Stomach (tissue), 9 donors: ENCODE results near the gene BRWD1. TPM values are rescaled to one million over a fixed set of nuclear protein-coding genes. Genes with fewer than 3 reads are reported as not detected.

Experiments
- DNase-seq, 2 donors: peaks; one replicate each; pipeline versions ENCODE4 v3.0.0 to v3.0.0-alpha.2; 2013 to 2019
- H3K27ac ChIP-seq, 5 donors: fragments of 200-600 bp in 4 of 5; sonication (generic) in 4 of 5; one replicate each; pipeline ENCODE4 v1.5.1; 2013 to 2019; ENCODE audit warnings: mild to moderate bottlenecking in 1 of 5, moderate library complexity in 1 of 5
- H3K27me3 ChIP-seq, 3 donors: fragments of 200-600 bp; sonication (generic); one replicate each; pipeline ENCODE4 v1.5.1; 2017 to 2019; ENCODE audit warnings: mixed run types in 1 of 3
- H3K36me3 ChIP-seq, 4 donors: fragments of 200-600 bp; sonication (generic); 1 replicate in 3 of 4; 2 replicates in 1 of 4; pipeline ENCODE4 v1.5.1; 2016 to 2019
- H3K4me1 ChIP-seq, 4 donors: fragments of 200-600 bp; sonication (generic); one replicate each; pipeline ENCODE4 v1.5.1; 2016 to 2019
- H3K4me3 ChIP-seq, 4 donors: fragments of 200-600 bp; sonication (generic) in 3 of 4; one replicate each; pipeline ENCODE4 v1.5.1; 2016 to 2019; ENCODE audit warnings: mild to moderate bottlenecking in 1 of 4
- H3K9me3 ChIP-seq, 4 donors: fragments of 200-600 bp; sonication (generic); one replicate each; pipeline ENCODE4 v1.5.1; 2016 to 2019
- EP300 ChIP-seq: sonication (generic); formaldehyde crosslinking; IDR thresholded peaks from one replicate; pipeline ENCODE4 v1.6.1; 2017; ENCODE audit warnings: antibody characterized with exemption
- POLR2A ChIP-seq, 4 donors: fragments of 450-650 bp; IDR thresholded peaks; one replicate each; pipeline ENCODE4 v1.6.1; 2016; ENCODE audit warnings: antibody characterized with exemption in 4 of 4, control low read depth in 2 of 4, mild to moderate bottlenecking in 1 of 4, moderate library complexity in 1 of 4
- POLR2AphosphoS5 ChIP-seq, 3 donors: sonication (generic); formaldehyde crosslinking; IDR thresholded peaks; one replicate each; pipeline ENCODE4 v1.6.1; 2016; ENCODE audit warnings: antibody characterized with exemption in 3 of 3
- WGBS, 5 donors: extraction: QIAGEN DNeasy Blood & Tissue Kit in 3 of 5; methylation state at CpG; one replicate each; pipeline versions ENCODE4 v1.1.5 to v1.1.7; 2013 to 2018; 5-methylcytosine and 5-hydroxymethylcytosine counted together
- intact Hi-C: fragments of 100-400 bp; cut with DNase I; formaldehyde crosslinking; loops from one replicate; pipeline ENCODE4 v1.15.1; 2023; ENCODE audit warnings: low total_unique reads
- polyA plus RNA-seq, 3 donors: library from polyadenylated mRNA; stranded (reverse); fragments of 200-250 nt; gene quantifications; one replicate each; pipeline ENCODE4 v1.2.3, GENCODE V29; 2013
- total RNA-seq, 5 donors: library from RNA; depleted of rRNA; stranded (reverse); fragments of >200 nt; gene quantifications; one replicate each; pipeline versions ENCODE4 v1.1.0 to v1.2.3, GENCODE V29; 2014 to 2016
- TF ChIP-seq, protein P1 (sequence below), 7 experiments: fragments of 450-650 bp in 4 of 7; fragments of 200-600 bp in 3 of 7; sonication (generic) in 3 of 7; IDR thresholded peaks; one replicate each; pipeline ENCODE4 v1.5.1; 2016 to 2019; ENCODE audit warnings: antibody characterized with exemption in 7 of 7, control low read depth in 2 of 7, mild to moderate bottlenecking in 1 of 7
- donor health status: healthy with polysubstance abuse.
- donor health status: Bipolar disorder and iron deficiency.
- donor health status: healthy.

BRWD1 gene
- total and polyA plus RNA-seq, 8 donors: 5.9 to 216 (median 56.9) TPM

DNA sequence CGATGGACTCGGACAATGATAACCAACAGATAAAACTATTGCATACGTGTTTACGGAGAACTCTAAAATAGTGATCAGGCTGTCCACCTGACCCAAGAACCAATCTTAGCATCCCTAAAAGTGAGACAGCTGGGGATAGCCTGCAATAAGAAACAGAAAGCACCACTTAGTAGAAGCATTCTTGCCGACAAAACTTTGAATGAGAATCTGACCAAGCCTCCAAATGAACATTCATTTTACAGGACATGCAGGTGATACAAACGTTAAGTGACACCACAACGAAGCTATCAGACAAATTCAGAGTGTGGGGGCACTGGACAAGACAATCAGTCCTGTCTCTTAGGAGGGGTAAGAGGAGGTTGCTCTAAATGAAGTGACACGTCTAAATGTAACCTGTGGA, 131.4 kb downstream of the BRWD1 start:
- TF ChIP-seq POLR2AphosphoS5 (IDR thresholded peaks at IDR 0.05): no peak
- TF ChIP-seq, protein P1, sequence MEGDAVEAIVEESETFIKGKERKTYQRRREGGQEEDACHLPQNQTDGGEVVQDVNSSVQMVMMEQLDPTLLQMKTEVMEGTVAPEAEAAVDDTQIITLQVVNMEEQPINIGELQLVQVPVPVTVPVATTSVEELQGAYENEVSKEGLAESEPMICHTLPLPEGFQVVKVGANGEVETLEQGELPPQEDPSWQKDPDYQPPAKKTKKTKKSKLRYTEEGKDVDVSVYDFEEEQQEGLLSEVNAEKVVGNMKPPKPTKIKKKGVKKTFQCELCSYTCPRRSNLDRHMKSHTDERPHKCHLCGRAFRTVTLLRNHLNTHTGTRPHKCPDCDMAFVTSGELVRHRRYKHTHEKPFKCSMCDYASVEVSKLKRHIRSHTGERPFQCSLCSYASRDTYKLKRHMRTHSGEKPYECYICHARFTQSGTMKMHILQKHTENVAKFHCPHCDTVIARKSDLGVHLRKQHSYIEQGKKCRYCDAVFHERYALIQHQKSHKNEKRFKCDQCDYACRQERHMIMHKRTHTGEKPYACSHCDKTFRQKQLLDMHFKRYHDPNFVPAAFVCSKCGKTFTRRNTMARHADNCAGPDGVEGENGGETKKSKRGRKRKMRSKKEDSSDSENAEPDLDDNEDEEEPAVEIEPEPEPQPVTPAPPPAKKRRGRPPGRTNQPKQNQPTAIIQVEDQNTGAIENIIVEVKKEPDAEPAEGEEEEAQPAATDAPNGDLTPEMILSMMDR (IDR thresholded peaks at IDR 0.05): no peak
- TF ChIP-seq POLR2A (IDR thresholded peaks at IDR 0.05): no peak
- no peak for TF ChIP-seq EP300
- intact Hi-C loops: no loop called here
- Histone ChIP-seq H3K9me3 (no peaks in the 10 kb centered on the region), H3K27me3 (no peaks in the 10 kb centered on the region), H3K36me3 (peaks cover 0 to 26% (median 20%) of the 10 kb centered on the region in 4 donors), H3K4me1 (peaks cover 13 to 28% (median 20%) of the 10 kb centered on the region in 4 donors), H3K27ac (peak overlapping the region in 1 of 5 donors; percentile 93), H3K4me3 (peak overlapping the region; percentile 76 to 92 (median 86))
- 41 to 57% (median 52%) methylated on average over 8 of the region's 8 CpGs for WGBS, 5 donors
- DNase-seq: peak in 1 of 2 donors; percentile 6

DNA sequence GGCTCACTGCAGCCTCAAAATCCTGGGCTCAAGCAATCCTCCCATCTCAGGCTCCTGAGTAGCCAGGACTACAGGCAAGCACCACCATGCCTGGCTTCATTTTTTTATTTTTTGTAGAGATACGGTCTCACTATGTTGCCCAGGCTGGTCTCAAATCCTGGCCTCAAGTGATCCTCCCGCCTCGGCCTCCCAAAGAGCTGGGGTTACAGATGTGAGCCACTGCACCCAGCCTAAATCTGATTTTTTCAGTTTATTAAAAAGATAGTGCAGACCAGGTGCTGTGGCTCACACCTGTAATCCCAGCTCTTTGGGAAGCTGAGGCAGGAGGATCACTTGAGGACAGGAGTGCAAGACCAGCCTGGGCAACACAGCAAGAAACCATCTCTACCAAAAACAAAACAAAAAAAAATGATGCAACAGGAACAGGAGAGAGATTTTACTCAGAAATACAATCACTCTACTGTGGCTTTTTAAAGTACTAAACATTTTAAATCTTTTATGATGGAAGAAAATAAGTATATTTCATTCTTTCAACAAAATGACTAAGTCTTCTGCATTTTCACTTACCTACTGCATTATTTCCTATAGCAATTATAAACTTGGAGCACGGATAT, 132.1 kb downstream of the BRWD1 start:
- intact Hi-C loops: no loop called here
- Histone ChIP-seq H3K36me3 (peaks cover 0 to 32% (median 27%) of the 10 kb centered on the region in 4 donors), H3K4me3 (no peak overlapping the region), H3K9me3 (no peaks in the 10 kb centered on the region), H3K4me1 (peaks cover 13 to 28% (median 20%) of the 10 kb centered on the region in 4 donors), H3K27ac (no peak overlapping the region), H3K27me3 (no peaks in the 10 kb centered on the region)
- TF ChIP-seq POLR2AphosphoS5 (IDR thresholded peaks at IDR 0.05) (no peak), EP300 (no peak), POLR2A (IDR thresholded peaks at IDR 0.05) (no peak)
- TF ChIP-seq, protein P1 (IDR thresholded peaks at IDR 0.05): no peak
- no peak for DNase-seq
- WGBS, 5 donors: 85 to 92% (median 91%) methylated on average over 4 of the region's 4 CpGs

DNA sequence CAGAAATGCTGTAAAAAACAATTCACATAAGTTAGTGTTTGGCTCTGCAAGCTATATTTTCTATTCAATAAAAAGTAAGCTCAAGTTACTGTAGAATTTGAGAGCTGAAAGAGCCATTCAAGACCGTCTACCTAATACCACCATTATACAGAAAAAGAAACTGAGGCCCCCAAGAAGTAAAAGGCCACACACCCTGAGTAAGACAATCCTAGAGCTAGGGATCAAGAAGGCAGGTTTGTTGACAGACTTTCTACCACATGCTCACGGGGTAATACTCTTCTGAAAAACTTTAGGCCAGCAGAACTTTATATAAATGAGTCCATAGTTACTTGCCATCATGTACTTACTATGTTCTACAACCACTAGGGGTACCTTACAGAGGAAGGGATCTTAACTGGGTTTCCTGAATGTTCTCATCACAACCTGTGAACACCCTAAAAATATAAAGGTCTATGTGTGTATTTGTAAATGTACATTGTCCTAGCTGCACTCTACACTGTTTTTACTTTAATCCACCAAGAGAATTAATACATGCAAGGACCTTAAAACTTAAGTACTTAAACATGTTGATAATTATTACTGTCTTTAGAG, 132.9 kb downstream of the BRWD1 start:
- peaks cover 3 to 40% (median 34%) of the 10 kb centered on the region in 4 donors for H3K36me3 ChIP-seq
- TF ChIP-seq, protein P1 (IDR thresholded peaks at IDR 0.05): no peak
- no peak for TF ChIP-seq POLR2AphosphoS5 (IDR thresholded peaks at IDR 0.05)
- intact Hi-C loops: no loop called here
- DNase-seq: no peak
- no peaks in the 10 kb centered on the region for H3K9me3 ChIP-seq
- peaks cover 13 to 28% (median 20%) of the 10 kb centered on the region in 4 donors for H3K4me1 ChIP-seq
- 88 to 96% (median 94%) methylated on average over 2 of the region's 2 CpGs for WGBS, 5 donors
- no peaks in the 10 kb centered on the region for H3K27me3 ChIP-seq
- no peak overlapping the region for H3K27ac ChIP-seq
- no peak overlapping the region for H3K4me3 ChIP-seq

DNA sequence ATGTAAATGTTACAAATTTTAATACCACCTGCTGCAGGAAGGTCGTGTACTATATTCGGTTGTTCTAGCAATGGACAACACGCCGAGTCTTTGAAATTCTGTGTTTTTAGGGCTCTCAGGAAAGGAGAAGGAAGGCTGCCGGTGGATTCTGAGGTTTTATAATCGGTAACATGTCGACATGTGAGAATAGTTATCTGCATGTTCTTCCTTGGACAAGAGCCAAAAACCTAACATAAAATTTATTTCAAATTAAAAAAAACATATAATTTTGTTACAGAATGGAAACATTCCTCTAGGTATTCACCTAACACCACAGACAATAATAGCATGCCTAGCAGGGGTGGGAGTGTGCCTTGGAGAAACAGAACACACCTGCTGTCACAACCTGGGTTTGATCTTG, 135.0 kb downstream of the BRWD1 start:
- H3K4me3 ChIP-seq: no peak overlapping the region
- H3K27ac ChIP-seq: no peak overlapping the region
- no peak for DNase-seq
- intact Hi-C loops: no loop called here
- TF ChIP-seq, protein P1 (IDR thresholded peaks at IDR 0.05): no peak
- TF ChIP-seq POLR2A (IDR thresholded peaks at IDR 0.05): no peak
- TF ChIP-seq POLR2AphosphoS5 (IDR thresholded peaks at IDR 0.05): no peak
- no peak for TF ChIP-seq EP300
- 87 to 92% (median 89%) methylated on average over 7 of the region's 7 CpGs for WGBS, 5 donors
- H3K27me3 ChIP-seq: no peaks in the 10 kb centered on the region
- H3K36me3 ChIP-seq: peaks cover 3 to 58% (median 48%) of the 10 kb centered on the region in 4 donors
- peaks cover 10 to 19% (median 15%) of the 10 kb centered on the region in 4 donors for H3K4me1 ChIP-seq
- no peaks in the 10 kb centered on the region for H3K9me3 ChIP-seq
